BLaER1 treated with 17β-estradiol and CSF1 and Interleukin-3, amounts not matched to agents 10 nM and 100 nM (cell line): ENCODE measurements around the gene EXOC6B.

Source experiments
- H3K27ac ChIP-seq, 11 experiments: shearing (Covaris generic); formaldehyde crosslinking; 2 replicates each; pipeline ENCODE4 v1.8.1; 2022
- H3K27me3 ChIP-seq, 11 experiments: shearing (Covaris generic); formaldehyde crosslinking; 2 replicates each; pipeline ENCODE4 v1.8.1; 2022
- H3K36me3 ChIP-seq, 11 experiments: shearing (Covaris generic); formaldehyde crosslinking; 2 replicates each; pipeline ENCODE4 v1.8.1; 2022
- H3K4me1 ChIP-seq, 10 experiments: shearing (Covaris generic); formaldehyde crosslinking; 2 replicates each; pipeline ENCODE4 v1.8.1; 2022
- H3K4me2 ChIP-seq, 11 experiments: shearing (Covaris generic); formaldehyde crosslinking; 2 replicates each; pipeline ENCODE4 v1.8.1; 2022
- H3K4me3 ChIP-seq, 10 experiments: shearing (Covaris generic); formaldehyde crosslinking; 2 replicates each; pipeline ENCODE4 v1.8.1; 2022
- H3K9ac ChIP-seq, 11 experiments: shearing (Covaris generic); formaldehyde crosslinking; 2 replicates each; pipeline ENCODE4 v1.8.1; 2022
- H3K9me3 ChIP-seq, 11 experiments: shearing (Covaris generic); formaldehyde crosslinking; replicated peaks in 1 of 11; 2 replicates each; pipeline ENCODE4 v1.8.1; 2022
- H4K20me1 ChIP-seq, 11 experiments: shearing (Covaris generic); formaldehyde crosslinking; 2 replicates each; pipeline ENCODE4 v1.8.1; 2022
- Cebpa-rat ChIP-seq, 11 experiments: shearing (Covaris generic); IDR thresholded peaks; 2 replicates each; pipeline ENCODE4 v1.8.1; 2022

The EXOC6B gene

GRCh38 chr2:72762276-72762675 lies 63.6 kb downstream of the EXOC6B start:
- Histone ChIP-seq H3K4me2 (no peak overlapping the region), H3K9ac (no peak overlapping the region), H4K20me1 (no peaks in the 10 kb centered on the region), H3K4me1 (no peaks in the 10 kb centered on the region), H3K9me3 (peaks cover 30 to 38% (median 33%) of the 10 kb centered on the region in 11 experiments), H3K36me3 (peaks cover 0 to 11% (median 3%) of the 10 kb centered on the region in 11 experiments; a peak in 6 of 22 replicates), H3K4me3 (no peak overlapping the region; a peak in 1 of 20 replicates), H3K27ac (no peak overlapping the region), H3K27me3 (no peaks in the 10 kb centered on the region)
- TF ChIP-seq Cebpa-rat (IDR thresholded peaks at IDR 0.05) = no peak

GRCh38 chr2:72759755-72760154 lies 66.1 kb downstream of the EXOC6B start:
- no peak overlapping the region for H3K4me3 ChIP-seq
- no peaks in the 10 kb centered on the region for H3K4me1 ChIP-seq
- H4K20me1 ChIP-seq = no peaks in the 10 kb centered on the region
- no peak overlapping the region for H3K9ac ChIP-seq
- H3K27ac ChIP-seq = no peak overlapping the region
- no peak overlapping the region for H3K4me2 ChIP-seq
- no peak for TF ChIP-seq Cebpa-rat (IDR thresholded peaks at IDR 0.05)
- H3K9me3 ChIP-seq = peaks cover 30 to 38% (median 33%) of the 10 kb centered on the region in 11 experiments
- no peaks in the 10 kb centered on the region for H3K27me3 ChIP-seq
- H3K36me3 ChIP-seq = peaks cover 0 to 11% (median 3%) of the 10 kb centered on the region in 11 experiments; a peak in 6 of 22 replicates

DNA sequence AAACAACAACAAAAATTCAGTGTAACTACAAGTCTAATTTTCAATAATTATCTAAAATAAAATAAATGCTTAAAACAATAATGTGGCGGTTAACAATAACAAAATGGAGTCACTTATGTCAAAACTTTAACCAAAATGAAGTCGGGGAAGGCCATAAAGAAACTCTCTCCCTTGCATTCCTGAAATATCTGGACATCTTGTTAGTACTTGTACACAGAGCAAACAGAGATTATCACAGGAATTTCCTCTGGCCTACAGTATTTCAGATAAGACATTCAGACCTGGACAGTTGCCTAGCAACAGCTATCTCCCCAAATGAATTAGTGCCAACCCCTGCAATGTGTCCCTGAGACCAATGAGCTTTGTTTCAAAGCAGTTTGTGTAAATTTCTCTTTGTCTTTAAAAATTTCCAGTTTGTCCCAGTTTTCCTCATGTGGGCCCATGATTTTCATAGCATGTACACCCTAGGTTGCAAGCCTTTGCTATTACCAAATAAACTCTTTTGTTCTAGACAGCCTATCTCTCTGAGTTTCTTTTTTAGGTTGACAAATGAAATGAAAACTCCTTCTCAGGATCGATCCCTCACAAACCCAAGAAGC lies 68.6 kb downstream of the EXOC6B start:
- TF ChIP-seq Cebpa-rat (IDR thresholded peaks at IDR 0.05) = no peak
- Histone ChIP-seq H3K36me3 (peaks cover 0 to 6% (median 0%) of the 10 kb centered on the region in 11 experiments; a peak in 4 of 22 replicates), H3K4me3 (no peak overlapping the region), H3K9ac (no peak overlapping the region), H3K4me1 (no peaks in the 10 kb centered on the region), H3K9me3 (peaks cover 15 to 18% (median 17%) of the 10 kb centered on the region in 11 experiments), H4K20me1 (no peaks in the 10 kb centered on the region), H3K27me3 (no peaks in the 10 kb centered on the region), H3K4me2 (no peak overlapping the region), H3K27ac (no peak overlapping the region)

- H3K9ac ChIP-seq = no peak overlapping the region
- H3K4me2 ChIP-seq = no peak overlapping the region
- H3K27me3 ChIP-seq = no peaks in the 10 kb centered on the region
- H3K9me3 ChIP-seq = peaks cover 1 to 3% (median 2%) of the 10 kb centered on the region in 11 experiments; a peak in 18 of 22 replicates
- peaks cover 0 to 1% (median 0%) of the 10 kb centered on the region in 11 experiments; a peak in 2 of 22 replicates for H3K36me3 ChIP-seq
- TF ChIP-seq Cebpa-rat (IDR thresholded peaks at IDR 0.05) = no peak
- H4K20me1 ChIP-seq = no peaks in the 10 kb centered on the region
- H3K4me1 ChIP-seq = no peaks in the 10 kb centered on the region
- no peak overlapping the region for H3K4me3 ChIP-seq
- H3K27ac ChIP-seq = no peak overlapping the region
Observed at GRCh38 chr2:72755647-72756423, 70.0 kb downstream of the EXOC6B start.

GRCh38 chr2:72754628-72755320 lies 71.1 kb downstream of the EXOC6B start:
- no peak for TF ChIP-seq Cebpa-rat (IDR thresholded peaks at IDR 0.05)
- H3K4me3 ChIP-seq = no peak overlapping the region
- no peak overlapping the region for H3K27ac ChIP-seq

DNA sequence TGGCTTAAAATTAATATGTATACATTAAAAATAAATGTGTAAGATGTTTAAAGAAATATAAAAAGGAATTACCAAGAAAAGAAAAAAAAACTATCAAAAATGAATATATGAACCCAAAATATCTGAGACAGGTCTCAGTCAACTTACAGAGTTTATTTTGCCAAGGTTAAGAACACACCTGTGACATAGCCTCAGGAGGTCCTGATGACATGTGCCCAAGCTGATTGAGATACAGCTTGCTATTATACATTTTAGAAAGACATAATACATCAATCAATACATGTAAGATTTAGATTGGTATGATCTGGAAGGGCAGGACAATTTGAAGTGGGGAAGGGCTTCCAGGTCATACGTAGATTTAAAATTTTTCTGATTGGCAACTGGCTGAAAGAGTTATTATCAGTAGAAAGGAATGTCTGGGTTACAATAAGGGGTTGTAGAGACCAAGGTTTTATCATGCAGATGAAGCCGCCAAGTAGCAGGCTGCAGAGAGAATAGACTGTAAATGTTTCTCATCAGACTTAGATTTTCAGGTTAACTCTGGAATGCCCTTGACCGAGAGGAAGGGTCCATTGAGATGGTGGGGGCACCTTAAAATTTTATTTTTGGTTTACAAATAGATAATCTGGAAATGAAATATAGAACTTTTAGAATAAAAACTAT lies 74.7 kb downstream of the EXOC6B start:
- Histone ChIP-seq H3K27ac (no peak overlapping the region), H3K4me2 (no peak overlapping the region), H3K4me3 (no peak overlapping the region), H3K4me1 (no peaks in the 10 kb centered on the region), H3K27me3 (no peaks in the 10 kb centered on the region), H3K9ac (no peak overlapping the region), H3K36me3 (no peaks in the 10 kb centered on the region), H3K9me3 (no peaks in the 10 kb centered on the region), H4K20me1 (no peaks in the 10 kb centered on the region)
- no peak for TF ChIP-seq Cebpa-rat (IDR thresholded peaks at IDR 0.05)

More at GRCh38 chr2:72754628-72755320, 71.1 kb downstream of the EXOC6B start:
- Histone ChIP-seq H3K27me3 (no peaks in the 10 kb centered on the region), H3K9me3 (no peaks in the 10 kb centered on the region), H4K20me1 (no peaks in the 10 kb centered on the region), H3K4me1 (no peaks in the 10 kb centered on the region), H3K36me3 (no peaks in the 10 kb centered on the region), H3K9ac (no peak overlapping the region), H3K4me2 (no peak overlapping the region)

DNA sequence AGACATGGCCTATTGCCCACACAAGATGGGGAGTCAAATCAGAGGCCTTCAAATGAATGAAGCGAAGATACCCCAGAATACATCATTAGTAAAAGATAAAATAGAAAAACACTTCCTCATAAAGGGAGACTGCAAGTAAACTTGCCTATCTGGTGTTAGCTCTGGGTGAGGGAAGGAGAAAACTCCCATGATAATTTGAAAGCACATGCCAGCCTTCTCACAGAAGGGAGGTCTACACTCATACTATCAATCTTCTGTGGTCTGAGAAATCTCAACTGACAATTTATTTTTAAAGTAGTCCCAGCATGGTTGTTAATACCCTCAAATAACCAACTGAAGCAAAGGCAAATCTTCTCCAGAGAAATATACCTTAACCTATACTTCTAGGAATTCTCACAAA lies 75.4 kb downstream of the EXOC6B start:
- Histone ChIP-seq H3K27me3 (no peaks in the 10 kb centered on the region), H3K9ac (no peak overlapping the region), H3K27ac (no peak overlapping the region), H4K20me1 (no peaks in the 10 kb centered on the region), H3K36me3 (no peaks in the 10 kb centered on the region), H3K4me3 (no peak overlapping the region), H3K9me3 (no peaks in the 10 kb centered on the region), H3K4me2 (no peak overlapping the region), H3K4me1 (no peaks in the 10 kb centered on the region)
- TF ChIP-seq Cebpa-rat (IDR thresholded peaks at IDR 0.05) = no peak

GRCh38 chr2:72747344-72747743 lies 78.5 kb downstream of the EXOC6B start:
- no peaks in the 10 kb centered on the region for H4K20me1 ChIP-seq
- H3K27me3 ChIP-seq = no peaks in the 10 kb centered on the region
- H3K4me2 ChIP-seq = no peak overlapping the region
- no peaks in the 10 kb centered on the region for H3K36me3 ChIP-seq
- H3K4me1 ChIP-seq = no peaks in the 10 kb centered on the region
- H3K4me3 ChIP-seq = no peak overlapping the region
- H3K9ac ChIP-seq = no peak overlapping the region
- no peak overlapping the region for H3K27ac ChIP-seq
- TF ChIP-seq Cebpa-rat (IDR thresholded peaks at IDR 0.05) = no peak
- no peaks in the 10 kb centered on the region for H3K9me3 ChIP-seq
